Testis (tissue), 3 donors: ENCODE data around the gene FAM107A. TPM values are rescaled to one million over a fixed set of nuclear protein-coding genes. Genes with fewer than 3 reads are reported as not detected.

ENCODE experiments used
- DNase-seq: peaks from one replicate; pipeline ENCODE4 v3.0.0-alpha.2; 2019
- H3K27ac ChIP-seq, 2 donors: fragments of 200-600 bp; sonication (generic); one replicate each; pipeline ENCODE4 v1.5.1; 2019
- H3K27me3 ChIP-seq: fragments of 200-600 bp; sonication (generic); one replicate; pipeline ENCODE4 v1.5.1; 2019
- H3K36me3 ChIP-seq: fragments of 200-600 bp; sonication (generic); one replicate; pipeline ENCODE4 v1.5.1; 2017; ENCODE audit warnings: low read depth; ENCODE audit errors: missing control alignments
- H3K4me1 ChIP-seq: fragments of 200-600 bp; sonication (generic); one replicate; pipeline ENCODE4 v1.5.1; 2019
- H3K4me3 ChIP-seq, 2 donors: fragments of 200-600 bp; sonication (generic); one replicate each; pipeline ENCODE4 v1.5.1; 2017 to 2019
- H3K9me3 ChIP-seq: fragments of 200-600 bp; sonication (generic); one replicate; pipeline ENCODE4 v1.5.1; 2017
- POLR2A ChIP-seq: fragments of 450-650 bp; IDR thresholded peaks from one replicate; pipeline ENCODE4 v1.6.1; 2017; ENCODE audit warnings: antibody characterized with exemption, mild to moderate bottlenecking, moderate library complexity
- WGBS, 2 donors: methylation state at CpG; one replicate each; pipeline ENCODE4 v1.1.5; 2018; 5-methylcytosine and 5-hydroxymethylcytosine counted together
- intact Hi-C: fragments of 100-400 bp; cut with DNase I; formaldehyde crosslinking; loops from one replicate; pipeline ENCODE4 v1.15.1; 2023; ENCODE audit warnings: low total_unique reads
- polyA plus RNA-seq: library from polyadenylated mRNA; stranded (reverse); fragments of 350-450 nt; fragmentation: Illumina TruSeq; extraction: RNeasy Lipid Tissue Mini Kit (QIAGEN cat#74804); gene quantifications from one replicate; pipeline ENCODE4 v1.2.3, GENCODE V29; 2014; ENCODE audit warnings: low read depth, low replicate concordance; ENCODE audit not compliant: insufficient read depth
- total RNA-seq, 2 donors: library from RNA; depleted of rRNA; stranded (reverse); fragments of >200 nt; gene quantifications; one replicate each; pipeline ENCODE4 v1.2.3, GENCODE V29; 2016
- TF ChIP-seq, protein P1 (sequence below), 3 experiments: fragments of 450-650 bp in 2 of 3; fragments of 200-600 bp in 1 of 3; sonication (generic) in 1 of 3; IDR thresholded peaks; one replicate each; pipeline ENCODE4 v1.5.1; 2016 to 2019; ENCODE audit warnings: antibody characterized with exemption in 3 of 3, mild to moderate bottlenecking in 2 of 3, moderate library complexity in 1 of 3

FAM107A gene
- total and polyA plus RNA-seq, 3 donors from 2014 or later: 7.8 to 17.8 (median 14.8) TPM

- TF ChIP-seq POLR2A: no peak
- TF ChIP-seq, protein P1, sequence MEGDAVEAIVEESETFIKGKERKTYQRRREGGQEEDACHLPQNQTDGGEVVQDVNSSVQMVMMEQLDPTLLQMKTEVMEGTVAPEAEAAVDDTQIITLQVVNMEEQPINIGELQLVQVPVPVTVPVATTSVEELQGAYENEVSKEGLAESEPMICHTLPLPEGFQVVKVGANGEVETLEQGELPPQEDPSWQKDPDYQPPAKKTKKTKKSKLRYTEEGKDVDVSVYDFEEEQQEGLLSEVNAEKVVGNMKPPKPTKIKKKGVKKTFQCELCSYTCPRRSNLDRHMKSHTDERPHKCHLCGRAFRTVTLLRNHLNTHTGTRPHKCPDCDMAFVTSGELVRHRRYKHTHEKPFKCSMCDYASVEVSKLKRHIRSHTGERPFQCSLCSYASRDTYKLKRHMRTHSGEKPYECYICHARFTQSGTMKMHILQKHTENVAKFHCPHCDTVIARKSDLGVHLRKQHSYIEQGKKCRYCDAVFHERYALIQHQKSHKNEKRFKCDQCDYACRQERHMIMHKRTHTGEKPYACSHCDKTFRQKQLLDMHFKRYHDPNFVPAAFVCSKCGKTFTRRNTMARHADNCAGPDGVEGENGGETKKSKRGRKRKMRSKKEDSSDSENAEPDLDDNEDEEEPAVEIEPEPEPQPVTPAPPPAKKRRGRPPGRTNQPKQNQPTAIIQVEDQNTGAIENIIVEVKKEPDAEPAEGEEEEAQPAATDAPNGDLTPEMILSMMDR (IDR thresholded peaks at IDR 0.05): no peak
- peak; percentile 30 for DNase-seq
- intact Hi-C loops: no loop called here
Observed at GRCh38 chr3:58560771-58561311, 16.4 kb downstream of the FAM107A start.

GRCh38 chr3:58559586-58559985 is 17.6 kb downstream of the FAM107A start:
- WGBS, 2 donors: 81 to 86% methylated on average over 5 of the region's 5 CpGs
- H3K4me3 ChIP-seq: no peak overlapping the region
- no peaks in the 10 kb centered on the region for H3K27me3 ChIP-seq
- no peak overlapping the region for H3K27ac ChIP-seq
- H3K36me3 ChIP-seq: no peaks in the 10 kb centered on the region
- no peaks in the 10 kb centered on the region for H3K9me3 ChIP-seq
- TF ChIP-seq, protein P1 (IDR thresholded peaks at IDR 0.05): no peak
- TF ChIP-seq POLR2A: no peak
- no peak for DNase-seq
- no peaks in the 10 kb centered on the region for H3K4me1 ChIP-seq
- intact Hi-C loops: no loop called here

More at GRCh38 chr3:58560771-58561311, 16.4 kb downstream of the FAM107A start:
- 61 to 75% methylated on average over 6 to 12 of the region's 12 CpGs for WGBS, 2 donors
- H3K9me3 ChIP-seq: no peaks in the 10 kb centered on the region
- no peaks in the 10 kb centered on the region for H3K4me1 ChIP-seq
- no peak overlapping the region for H3K27ac ChIP-seq
- H3K36me3 ChIP-seq: no peaks in the 10 kb centered on the region
- no peak overlapping the region for H3K4me3 ChIP-seq
- no peaks in the 10 kb centered on the region for H3K27me3 ChIP-seq

- no peak for DNase-seq
- WGBS, 2 donors: 89 to 93% methylated on average over 6 of the region's 6 CpGs
Observed at GRCh38 chr3:58557491-58557890, 19.7 kb downstream of the FAM107A start.

GRCh38 chr3:58556761-58557221 is 20.4 kb downstream of the FAM107A start:
- no peaks in the 10 kb centered on the region for H3K9me3 ChIP-seq
- H3K4me3 ChIP-seq: no peak overlapping the region
- DNase-seq: no peak
- 82 to 87% methylated on average over 6 of the region's 6 CpGs for WGBS, 2 donors
- TF ChIP-seq, protein P1 (IDR thresholded peaks at IDR 0.05): no peak
- TF ChIP-seq POLR2A: no peak
- H3K36me3 ChIP-seq: no peaks in the 10 kb centered on the region
- no peak overlapping the region for H3K27ac ChIP-seq
- H3K4me1 ChIP-seq: no peaks in the 10 kb centered on the region
- no peaks in the 10 kb centered on the region for H3K27me3 ChIP-seq
- intact Hi-C loops: no loop called here

More at GRCh38 chr3:58557491-58557890, 19.7 kb downstream of the FAM107A start:
- H3K27ac ChIP-seq: no peak overlapping the region
- no peak for TF ChIP-seq POLR2A
- TF ChIP-seq, protein P1 (IDR thresholded peaks at IDR 0.05): no peak
- H3K36me3 ChIP-seq: no peaks in the 10 kb centered on the region
- intact Hi-C loops: no loop called here
- no peak overlapping the region for H3K4me3 ChIP-seq
- H3K9me3 ChIP-seq: no peaks in the 10 kb centered on the region
- H3K4me1 ChIP-seq: no peaks in the 10 kb centered on the region
- H3K27me3 ChIP-seq: no peaks in the 10 kb centered on the region

- no peaks in the 10 kb centered on the region for H3K4me1 ChIP-seq
- 87 to 93% methylated on average over 5 of the region's 5 CpGs for WGBS, 2 donors
- intact Hi-C loops: no loop called here
- no peaks in the 10 kb centered on the region for H3K9me3 ChIP-seq
- H3K36me3 ChIP-seq: no peaks in the 10 kb centered on the region
- no peak for DNase-seq
- no peak overlapping the region for H3K27ac ChIP-seq
- TF ChIP-seq, protein P1 (IDR thresholded peaks at IDR 0.05): no peak
- no peak for TF ChIP-seq POLR2A
- no peaks in the 10 kb centered on the region for H3K27me3 ChIP-seq
- H3K4me3 ChIP-seq: no peak overlapping the region
Observed at GRCh38 chr3:58556001-58556400, 21.2 kb downstream of the FAM107A start.
